ENCODE results near the gene HBS1L.

HBS1L gene

GRCh38 chr6:134964451-134965203, 90.0 kb downstream of the HBS1L start:
- Mint-ChIP-seq H3K27ac (no peak overlapping the region), H3K36me3 (peaks cover 46% of the 10 kb centered on the region)

GRCh38 chr6:134962421-134962820, 92.2 kb downstream of the HBS1L start:
- H3K9me3 Mint-ChIP-seq, result peaks cover 13% of the 10 kb centered on the region
- H3K27me3 Mint-ChIP-seq, result no peaks in the 10 kb centered on the region
- H3K4me3 Mint-ChIP-seq, result no peak overlapping the region
- no peaks in the 10 kb centered on the region for H3K4me1 Mint-ChIP-seq
- peaks cover 45% of the 10 kb centered on the region for H3K36me3 Mint-ChIP-seq
- no peak overlapping the region for H3K27ac Mint-ChIP-seq

More at GRCh38 chr6:134964451-134965203, 90.0 kb downstream of the HBS1L start:
- no peaks in the 10 kb centered on the region for H3K4me1 Mint-ChIP-seq
- H3K4me3 Mint-ChIP-seq, result no peak overlapping the region
- H3K9me3 Mint-ChIP-seq, result peaks cover 13% of the 10 kb centered on the region
- H3K27me3 Mint-ChIP-seq, result no peaks in the 10 kb centered on the region

- Mint-ChIP-seq H3K4me1 (no peaks in the 10 kb centered on the region), H3K4me3 (no peak overlapping the region), H3K27ac (no peak overlapping the region), H3K9me3 (peaks cover 13% of the 10 kb centered on the region), H3K36me3 (peaks cover 44% of the 10 kb centered on the region), H3K27me3 (no peaks in the 10 kb centered on the region)
Measured at GRCh38 chr6:134961366-134961765, 93.3 kb downstream of the HBS1L start.

DNA sequence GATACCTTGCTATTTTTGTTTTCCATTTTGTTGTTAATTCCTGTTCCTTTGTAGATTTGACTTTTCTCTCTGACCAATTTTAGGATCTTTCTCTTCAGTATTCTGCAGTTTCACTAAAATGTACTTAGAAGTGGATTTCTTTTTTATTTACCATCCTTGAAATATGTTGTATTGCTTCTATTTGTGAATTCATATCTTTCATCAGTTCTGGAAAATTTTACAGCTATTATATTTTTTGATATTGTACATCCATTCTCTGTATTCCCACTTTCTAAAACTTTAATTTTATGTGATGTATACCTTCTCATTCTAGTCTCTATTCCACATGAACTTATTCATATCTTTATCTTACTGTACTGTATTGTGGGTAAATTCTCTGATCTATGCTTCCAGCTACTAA, 95.0 kb downstream of the HBS1L start:
- peaks cover 39% of the 10 kb centered on the region for H3K36me3 Mint-ChIP-seq
- no peak overlapping the region for H3K27ac Mint-ChIP-seq
- peaks cover 6% of the 10 kb centered on the region for H3K4me1 Mint-ChIP-seq
- H3K9me3 Mint-ChIP-seq, result peaks cover 13% of the 10 kb centered on the region
- H3K27me3 Mint-ChIP-seq, result no peaks in the 10 kb centered on the region
- H3K4me3 Mint-ChIP-seq, result no peak overlapping the region

DNA sequence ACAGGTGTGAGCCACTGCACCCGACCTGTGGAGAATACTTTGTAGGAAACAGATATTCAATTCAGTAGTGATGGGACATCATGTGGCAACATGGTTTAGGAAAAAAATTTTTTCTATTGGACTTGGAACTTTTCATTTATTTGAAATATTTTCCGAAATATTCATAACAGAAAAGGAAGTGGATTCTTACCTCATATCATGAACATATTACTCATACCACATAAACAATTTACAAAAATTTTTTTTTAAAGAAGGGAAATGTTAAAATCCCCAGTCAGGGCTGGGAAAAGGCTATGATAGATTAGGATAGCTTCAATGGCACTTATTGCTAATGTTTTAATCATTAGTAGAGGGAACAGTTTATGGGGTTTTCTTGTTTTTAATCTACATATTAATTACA, 97.9 kb downstream of the HBS1L start:
- no peak overlapping the region for H3K4me3 Mint-ChIP-seq
- peaks cover 13% of the 10 kb centered on the region for H3K9me3 Mint-ChIP-seq
- H3K27me3 Mint-ChIP-seq, result no peaks in the 10 kb centered on the region
- peaks cover 23% of the 10 kb centered on the region for H3K36me3 Mint-ChIP-seq
- H3K27ac Mint-ChIP-seq, result no peak overlapping the region
- peaks cover 6% of the 10 kb centered on the region for H3K4me1 Mint-ChIP-seq

DNA sequence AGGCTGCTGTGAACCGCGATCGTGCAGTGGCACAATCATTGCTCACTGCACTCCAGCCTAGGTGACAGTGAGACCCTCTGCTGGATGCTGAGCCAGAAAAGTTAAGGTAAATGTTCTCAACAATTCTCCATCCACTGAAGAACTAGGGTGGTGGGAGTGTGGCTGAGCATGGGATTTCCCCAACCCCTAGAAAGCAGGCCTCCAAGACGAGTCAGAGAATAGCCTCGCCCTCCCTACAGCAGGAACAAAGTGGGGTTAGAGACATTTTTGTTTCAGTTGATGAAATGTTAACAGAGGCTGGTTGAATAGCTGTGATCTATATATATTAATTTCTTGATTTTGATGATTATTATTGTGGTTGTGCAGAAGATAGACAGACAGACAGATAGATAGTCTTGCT, 98.6 kb downstream of the HBS1L start:
- H3K4me1 Mint-ChIP-seq, result peaks cover 6% of the 10 kb centered on the region
- no peak overlapping the region for H3K27ac Mint-ChIP-seq
- no peaks in the 10 kb centered on the region for H3K27me3 Mint-ChIP-seq
- H3K9me3 Mint-ChIP-seq, result peaks cover 6% of the 10 kb centered on the region
- H3K36me3 Mint-ChIP-seq, result peaks cover 16% of the 10 kb centered on the region
- no peak overlapping the region for H3K4me3 Mint-ChIP-seq

- Mint-ChIP-seq H3K9me3 (no peaks in the 10 kb centered on the region), H3K27ac (no peak overlapping the region), H3K27me3 (no peaks in the 10 kb centered on the region), H3K36me3 (peaks cover 5% of the 10 kb centered on the region), H3K4me1 (peaks cover 6% of the 10 kb centered on the region), H3K4me3 (no peak overlapping the region)
Measured at GRCh38 chr6:134954272-134955000, 100.2 kb downstream of the HBS1L start.

GRCh38 chr6:134951494-134952263, 102.9 kb downstream of the HBS1L start:
- Mint-ChIP-seq H3K27ac (no peak overlapping the region), H3K4me1 (peaks cover 6% of the 10 kb centered on the region), H3K4me3 (no peak overlapping the region), H3K9me3 (no peaks in the 10 kb centered on the region), H3K27me3 (no peaks in the 10 kb centered on the region), H3K36me3 (no peaks in the 10 kb centered on the region)

GRCh38 chr6:134950482-134950881, 104.1 kb downstream of the HBS1L start:
- Mint-ChIP-seq H3K9me3 (no peaks in the 10 kb centered on the region), H3K4me3 (no peak overlapping the region), H3K27ac (no peak overlapping the region), H3K36me3 (no peaks in the 10 kb centered on the region), H3K4me1 (peaks cover 4% of the 10 kb centered on the region), H3K27me3 (no peaks in the 10 kb centered on the region)

GRCh38 chr6:134949927-134950326, 104.7 kb downstream of the HBS1L start, which contains the start of gene ALDH8A1:
TSS of gene ALDH8A1 (minus strand) at chr6:134950101. CDS start at chr6:134950053, 48 bp downstream.
- Mint-ChIP-seq H3K27ac (no peak within 1 kb of the TSS), H3K36me3 (no peaks in the 10 kb centered on the region), H3K9me3 (no peaks in the 10 kb centered on the region), H3K4me3 (no peak within 1 kb of the TSS), H3K27me3 (no peaks in the 10 kb centered on the region), H3K4me1 (no peaks in the 10 kb centered on the region)

DNA sequence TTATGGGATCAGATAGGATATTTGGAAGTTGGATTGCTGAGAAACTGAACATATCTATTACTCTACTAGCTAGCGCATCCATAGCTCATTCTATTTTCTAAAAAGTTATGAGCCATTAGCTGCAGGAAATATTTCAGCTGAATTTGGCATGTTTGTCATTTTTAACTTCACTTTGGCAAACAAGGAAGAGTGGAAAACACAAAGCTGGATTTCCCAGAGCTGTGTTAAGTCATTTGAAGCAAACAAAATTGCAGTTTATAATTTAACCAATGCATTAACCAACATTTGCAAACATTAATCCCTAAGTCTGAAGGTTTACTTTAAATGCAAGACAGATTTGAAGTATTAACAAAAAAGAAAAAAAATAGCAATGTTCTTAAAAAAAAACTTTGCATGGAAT, 105.9 kb downstream of the HBS1L start:
- no peaks in the 10 kb centered on the region for H3K4me1 Mint-ChIP-seq
- H3K36me3 Mint-ChIP-seq, result no peaks in the 10 kb centered on the region
- H3K9me3 Mint-ChIP-seq, result no peaks in the 10 kb centered on the region
- no peaks in the 10 kb centered on the region for H3K27me3 Mint-ChIP-seq
- H3K4me3 Mint-ChIP-seq, result no peak overlapping the region
- H3K27ac Mint-ChIP-seq, result no peak overlapping the region

GRCh38 chr6:134948142-134948541, 106.5 kb downstream of the HBS1L start:
- Mint-ChIP-seq H3K4me3 (no peak overlapping the region), H3K4me1 (no peaks in the 10 kb centered on the region), H3K36me3 (no peaks in the 10 kb centered on the region), H3K27me3 (no peaks in the 10 kb centered on the region), H3K27ac (no peak overlapping the region), H3K9me3 (no peaks in the 10 kb centered on the region)

GRCh38 chr6:134945045-134945444, 109.6 kb downstream of the HBS1L start:
- H3K4me1 Mint-ChIP-seq, result no peaks in the 10 kb centered on the region
- no peak overlapping the region for H3K27ac Mint-ChIP-seq
- no peaks in the 10 kb centered on the region for H3K9me3 Mint-ChIP-seq
- no peak overlapping the region for H3K4me3 Mint-ChIP-seq
- no peaks in the 10 kb centered on the region for H3K36me3 Mint-ChIP-seq
- no peaks in the 10 kb centered on the region for H3K27me3 Mint-ChIP-seq

GRCh38 chr6:134943522-134944111, 111.0 kb downstream of the HBS1L start:
- H3K36me3 Mint-ChIP-seq, result no peaks in the 10 kb centered on the region
- no peaks in the 10 kb centered on the region for H3K27me3 Mint-ChIP-seq
- no peak overlapping the region for H3K4me3 Mint-ChIP-seq
- H3K4me1 Mint-ChIP-seq, result peaks cover 14% of the 10 kb centered on the region
- peak overlapping the region; percentile 65 for H3K27ac Mint-ChIP-seq
- no peaks in the 10 kb centered on the region for H3K9me3 Mint-ChIP-seq

GRCh38 chr6:134938896-134939295, 115.7 kb downstream of the HBS1L start:
- no peaks in the 10 kb centered on the region for H3K9me3 Mint-ChIP-seq
- H3K4me1 Mint-ChIP-seq, result peaks cover 18% of the 10 kb centered on the region
- H3K27me3 Mint-ChIP-seq, result no peaks in the 10 kb centered on the region
- H3K36me3 Mint-ChIP-seq, result peaks cover 2% of the 10 kb centered on the region
- H3K4me3 Mint-ChIP-seq, result no peak overlapping the region
- H3K27ac Mint-ChIP-seq, result no peak overlapping the region
